Endothelial cell of umbilical vein (primary cell): ENCODE measurements around the gene TRIM71. TPM values are rescaled to one million over a fixed set of nuclear protein-coding genes. Genes with fewer than 3 reads are reported as not detected.

Experiments used
- BruUV-seq: library from RNA; stranded (reverse); fragments of 400-500 nt; replicated peaks from 2 replicates; lab custom pipeline; 2021; lab: Mats Ljungman, UMichigan
- CTCF ChIA-PET: fragments of 300-600, 350-600 bp; sonication (Branson Sonifier 250); formaldehyde crosslinking; loops from one replicate; lab custom pipeline; 2021; ENCODE audit warnings: antibody characterized with exemption, inconsistent platforms; lab: Charles Lee
- POLR2A ChIA-PET: fragments of 300-600, 350-600 bp; sonication (Branson Sonifier 250); formaldehyde crosslinking; loops from one replicate; lab custom pipeline; 2021; ENCODE audit warnings: antibody characterized with exemption, inconsistent platforms; lab: Charles Lee
- DNase-seq: peaks from one replicate; pipeline ENCODE4 v3.0.0-alpha.2; 2011; ENCODE audit warnings: low read depth, low spot score
- FAIRE-seq: peaks from 2 replicates; lab custom pipeline; 2011; peaks lifted over from hg19 to GRCh38; lab: Jason Lieb, UNC
- H2AFZ ChIP-seq: 2 replicates; pipeline ENCODE4 v1.6.0; 2012; ENCODE audit warnings: low read depth, low read length, control low read depth, inconsistent platforms
- H3K27ac ChIP-seq: 2 replicates; pipeline ENCODE4 v1.5.1; 2011; ENCODE audit warnings: low read depth, mild to moderate bottlenecking, control low read depth, low read length, moderate library complexity; ENCODE audit not compliant: insufficient read depth
- H3K27me3 ChIP-seq, 2 experiments: 2 replicates each; pipeline versions ENCODE4 v1.6.0 to v1.6.1; 2011; ENCODE audit warnings: low read length in 2 of 2, mixed read lengths in 1 of 2; ENCODE audit not compliant: control insufficient read depth in 2 of 2, insufficient read depth in 2 of 2
- H3K36me3 ChIP-seq, 2 experiments: 2 replicates in 1 of 2; 3 replicates in 1 of 2; pipeline ENCODE4 v1.5.1; 2011; ENCODE audit warnings: low read length in 2 of 2, mild to moderate bottlenecking in 1 of 2, moderate library complexity in 1 of 2; ENCODE audit not compliant: control insufficient read depth in 2 of 2, insufficient read depth in 2 of 2; ENCODE audit errors: extremely low read depth in 1 of 2
- H3K4me1 ChIP-seq: 3 replicates; pipeline ENCODE4 v1.5.1; 2011; ENCODE audit warnings: mild to moderate bottlenecking, low read length; ENCODE audit not compliant: control insufficient read depth, insufficient read depth; ENCODE audit errors: extremely low read depth
- H3K4me2 ChIP-seq: 2 replicates; pipeline ENCODE4 v1.6.1; 2011; ENCODE audit warnings: low read length, control low read depth, mixed read lengths; ENCODE audit not compliant: insufficient read depth
- H3K4me3 ChIP-seq, 3 experiments: fragments of 200-600 bp in 1 of 3; sonication (generic), shearing (Covaris generic) in 1 of 3; replicated peaks in 1 of 3; 2 replicates each; pipeline ENCODE4 v1.5.1; 2011 to 2016; ENCODE audit warnings: control low read depth in 3 of 3, low read length in 3 of 3, mild to moderate bottlenecking in 2 of 3, inconsistent platforms in 1 of 3, low read depth in 1 of 3, moderate library complexity in 1 of 3; ENCODE audit not compliant: insufficient read depth in 1 of 3
- H3K79me2 ChIP-seq: 2 replicates; pipeline ENCODE4 v1.6.0; 2012; ENCODE audit warnings: low read length, inconsistent platforms; ENCODE audit not compliant: control insufficient read depth, insufficient read depth
- H3K9ac ChIP-seq: replicated peaks from 2 replicates; pipeline ENCODE3; 2011; ENCODE audit warnings: low read length, control low read depth; ENCODE audit not compliant: insufficient read depth; ENCODE audit errors: extremely low read depth
- H3K9me1 ChIP-seq: replicated peaks from 3 replicates; pipeline ENCODE4 v1.6.0; 2011; ENCODE audit warnings: mild to moderate bottlenecking, low read length; ENCODE audit not compliant: control insufficient read depth, insufficient read depth; ENCODE audit errors: extremely low read depth
- H3K9me3 ChIP-seq: replicated peaks from 2 replicates; pipeline ENCODE4 v1.5.1; 2012; ENCODE audit warnings: low read length, inconsistent platforms; ENCODE audit not compliant: control insufficient read depth, insufficient read depth
- H4K20me1 ChIP-seq: replicated peaks from 2 replicates; pipeline ENCODE3; 2011; ENCODE audit warnings: mild to moderate bottlenecking, low read length; ENCODE audit not compliant: control insufficient read depth, insufficient read depth; ENCODE audit errors: extremely low read depth
- CTCF ChIP-seq, 2 donors: IDR thresholded peaks; 1 replicate in 1 of 2; 2 replicates in 1 of 2; pipeline ENCODE4 v1.5.1; 2011; ENCODE audit warnings: low read length in 2 of 2, mild to moderate bottlenecking in 2 of 2, moderate library complexity in 2 of 2, control low read depth in 1 of 2, inconsistent platforms in 1 of 2, low read depth in 1 of 2; ENCODE audit not compliant: insufficient read depth in 1 of 2; ENCODE audit errors: extremely low read depth in 1 of 2
- EZH2 ChIP-seq: IDR thresholded peaks from 2 replicates; pipeline ENCODE4 v1.6.1; 2012; ENCODE audit warnings: borderline replicate concordance, low read depth, mild to moderate bottlenecking, moderate library complexity, low read length, inconsistent platforms; ENCODE audit not compliant: severe bottlenecking
- FOS ChIP-seq: IDR thresholded peaks from 2 replicates; pipeline ENCODE4 v1.6.1; 2011; ENCODE audit warnings: mild to moderate bottlenecking, low read length, moderate library complexity, borderline replicate concordance; ENCODE audit not compliant: insufficient read depth
- GATA2 ChIP-seq: IDR thresholded peaks from 2 replicates; pipeline ENCODE4 v1.7.0; 2011; ENCODE audit warnings: low read depth, mild to moderate bottlenecking, moderate library complexity, mixed read lengths, low read length; ENCODE audit not compliant: insufficient read length, insufficient read depth
- JUN ChIP-seq: IDR thresholded peaks from 2 replicates; pipeline ENCODE4 v1.6.1; 2011; ENCODE audit warnings: borderline replicate concordance, low read depth; ENCODE audit not compliant: insufficient read length, insufficient read depth
- MAX ChIP-seq: IDR thresholded peaks from 2 replicates; pipeline ENCODE4 v1.6.1; 2011; ENCODE audit not compliant: insufficient read depth, insufficient read length
- MYC ChIP-seq: IDR thresholded peaks from one replicate; pipeline ENCODE4 v1.6.1; 2011; ENCODE audit warnings: mild to moderate bottlenecking, low read depth, low read length
- POLR2A ChIP-seq: IDR thresholded peaks from 2 replicates; pipeline ENCODE4 v1.6.1; 2012; ENCODE audit warnings: low read depth, mild to moderate bottlenecking, control low read depth, low read length
- POLR2AphosphoS5 ChIP-seq: IDR thresholded peaks from 2 replicates; pipeline ENCODE4 v1.6.1; 2012; ENCODE audit warnings: low read depth, mild to moderate bottlenecking, control low read depth, low read length, moderate library complexity; ENCODE audit not compliant: insufficient read depth
- dilution Hi-C: fragments of 300-500 bp; cut with MboI; formaldehyde crosslinking; loops from one replicate; pipeline ENCODE4 v1.15.0; 2019; ENCODE audit warnings: low sequenced_read_pairs; ENCODE audit not compliant: extremely low pct_ligation_motif_present
- intact Hi-C: fragments of 100-400 bp; cut with micrococcal nuclease; formaldehyde crosslinking; loops from one replicate; pipeline ENCODE4 v1.10.0; 2022
- polyA plus RNA-seq, 4 experiments: library from polyadenylated mRNA; depleted of rRNA in 3 of 4; stranded (reverse) in 3 of 4; unstranded in 1 of 4; fragments of >200 nt; gene quantifications; 2 replicates each; pipeline versions ENCODE4 v1.2.1 to v1.2.3, GENCODE V29; 2011 to 2012; ENCODE audit warnings: missing spikeins in 1 of 4
- total RNA-seq: library from RNA; stranded (reverse); gene quantifications from 2 replicates; pipeline ENCODE4 v1.2.3, GENCODE V29; 2021

Gene TRIM71
- total and polyA plus RNA-seq, 2 donors (not counting 3 experiments of a cell fraction or from before 2014, with no cell fraction given), result not detected

- BruUV-seq, result no TSS peak
- Histone ChIP-seq H3K36me3 (no peaks in the 10 kb centered on the region), H3K4me3 (no peak overlapping the region), H3K27me3 (peaks cover 8 to 15% of the 10 kb centered on the region in 2 experiments), H3K9me1 (no peaks in the 10 kb centered on the region), H3K27ac (no peak overlapping the region), H3K9ac (no peak overlapping the region), H3K79me2 (no peaks in the 10 kb centered on the region), H3K4me2 (no peak overlapping the region), H3K4me1 (no peaks in the 10 kb centered on the region), H2AFZ (no peak overlapping the region), H3K9me3 (no peaks in the 10 kb centered on the region), H4K20me1 (no peaks in the 10 kb centered on the region)
- no peak for FAIRE-seq
- dilution Hi-C loops (no loop called here), intact Hi-C loops (no loop called here)
- CTCF ChIA-PET, result interaction anchor here (2.6 kb wide), 1 partner anchor 11 kb away, joined by 8 read pairs; no protein-coding TSS in a partner anchor
- no peak for TF ChIP-seq EZH2
- TF ChIP-seq POLR2AphosphoS5, result no peak
- TF ChIP-seq FOS, result no peak
- TF ChIP-seq CTCF (IDR thresholded peaks at IDR 0.05; ENCODE audit: extremely low read depth in 1 of 2, insufficient read depth in 1 of 2, low read depth in 1 of 2, low read length in 2 of 2), result no peak
- TF ChIP-seq MYC, result no peak
- TF ChIP-seq MAX, result no peak
- TF ChIP-seq GATA2, result no peak
- TF ChIP-seq POLR2A, result no peak
- TF ChIP-seq JUN, result no peak
- POLR2A ChIA-PET, result no interaction called here
- DNase-seq, result no peak
Observed at GRCh38 chr3:32888739-32889138, 70.9 kb downstream of the TRIM71 start.
